ENCODE results near the gene PRMT3.
"Not testable (repeated sequence)": the region's sequence is repeated elsewhere in the genome, so short reads cannot be mapped to it uniquely, and the experiment has no call there.

Gene PRMT3

GRCh38 chr11:20387261-20388095, at the start of gene PRMT3:
PRMT3 (plus strand) TSS chr11:20387716; CDS start chr11:20387747, 31 bp downstream.
- peak; percentile 94 to 97 for DNase-seq (ENCODE audit: low read depth in 1 of 2, low spot score in 1 of 2)

GRCh38 chr11:20342347-20343141, 45.0 kb upstream of the PRMT3 start:
- DNase-seq (ENCODE audit: low read depth in 1 of 2, low spot score in 1 of 2): no peak

- no peak for DNase-seq (ENCODE audit: low read depth in 1 of 2, low spot score in 1 of 2)
Observed at GRCh38 chr11:20351136-20351535, 36.4 kb upstream of the PRMT3 start.

GRCh38 chr11:20351751-20352262, 35.7 kb upstream of the PRMT3 start:
- no peak for DNase-seq (ENCODE audit: low read depth in 1 of 2, low spot score in 1 of 2)

- DNase-seq (ENCODE audit: low read depth in 1 of 2, low spot score in 1 of 2): no peak
Observed at GRCh38 chr11:20353829-20354434, 33.6 kb upstream of the PRMT3 start.

GRCh38 chr11:20355221-20356219, 32.0 kb upstream of the PRMT3 start:
- DNase-seq (ENCODE audit: low read depth in 1 of 2, low spot score in 1 of 2): no peak

- DNase-seq (ENCODE audit: low read depth in 1 of 2, low spot score in 1 of 2): no peak
Observed at GRCh38 chr11:20357150-20357549, 30.4 kb upstream of the PRMT3 start.

GRCh38 chr11:20360650-20361049, 26.9 kb upstream of the PRMT3 start:
- DNase-seq (ENCODE audit: low read depth in 1 of 2, low spot score in 1 of 2): no peak

- DNase-seq (ENCODE audit: low read depth in 1 of 2, low spot score in 1 of 2): no peak
Observed at GRCh38 chr11:20362481-20362880, 25.0 kb upstream of the PRMT3 start.

GRCh38 chr11:20363149-20363499, 24.4 kb upstream of the PRMT3 start:
- no peak for DNase-seq (ENCODE audit: low read depth in 1 of 2, low spot score in 1 of 2)

GRCh38 chr11:20363500-20364340, 23.8 kb upstream of the PRMT3 start, which contains the start of gene HTATIP2:
HTATIP2 (plus strand) TSS chr11:20363714; CDS start chr11:20364238, 524 bp downstream.
- DNase-seq (ENCODE audit: low read depth in 1 of 2, low spot score in 1 of 2): peak; percentile 43 to 62

GRCh38 chr11:20364341-20364792, 23.1 kb upstream of the PRMT3 start:
- DNase-seq (ENCODE audit: low read depth in 1 of 2, low spot score in 1 of 2): no peak

- DNase-seq (ENCODE audit: low read depth in 1 of 2, low spot score in 1 of 2): not testable (repeated sequence)
Observed at GRCh38 chr11:20365465-20365864, 22.1 kb upstream of the PRMT3 start.

- DNase-seq (ENCODE audit: low read depth in 1 of 2, low spot score in 1 of 2): peak in 1 of 2 donors; percentile 35
Observed at GRCh38 chr11:20367313-20367948, 20.1 kb upstream of the PRMT3 start.

GRCh38 chr11:20368438-20368837, 19.1 kb upstream of the PRMT3 start:
- DNase-seq (ENCODE audit: low read depth in 1 of 2, low spot score in 1 of 2): no peak

GRCh38 chr11:20369826-20370225, 17.7 kb upstream of the PRMT3 start:
- no peak for DNase-seq (ENCODE audit: low read depth in 1 of 2, low spot score in 1 of 2)

- no peak for DNase-seq (ENCODE audit: low read depth in 1 of 2, low spot score in 1 of 2)
Observed at GRCh38 chr11:20372081-20372626, 15.4 kb upstream of the PRMT3 start.

- DNase-seq (ENCODE audit: low read depth in 1 of 2, low spot score in 1 of 2): no peak
Observed at GRCh38 chr11:20373147-20373546, 14.4 kb upstream of the PRMT3 start.

Measured in activated T-helper 1 cell treated with anti-CD3 and anti-CD28 coated beads, Interleukin-2, amount 50 U/mL, for 16 hours (primary cell).